Measurements from ENCODE around the gene TAB2. TPM values are rescaled to one million over a fixed set of nuclear protein-coding genes. Genes with fewer than 3 reads are reported as not detected.

The TAB2 gene
- total and polyA plus RNA-seq, 2 experiments from 2014 or later = 19.8 to 59.2 TPM

GRCh38 chr6:149337320-149337719 lies 19.8 kb downstream of the TAB2 start:
- no peaks in the 10 kb centered on the region; the same call in 2 of the 3 replicates for H3K9me3 Mint-ChIP-seq
- Histone ChIP-seq H3K79me2 (replicated peaks; ENCODE audit: insufficient read depth) (peaks cover 100% of the 10 kb centered on the region), H3K27me3 (ENCODE audit: insufficient read depth) (no peaks in the 10 kb centered on the region), H3K9me2 (ENCODE audit: insufficient read depth) (no peaks in the 10 kb centered on the region), H3F3A (replicated peaks; ENCODE audit: low read depth) (no peaks in the 10 kb centered on the region), H3K4me3 (no peak overlapping the region), H2AFZ (no peak overlapping the region), H4K20me1 (replicated peaks; ENCODE audit: insufficient read depth) (peaks cover 12% of the 10 kb centered on the region; the same call in 1 of the 2 replicates), H3K36me3 (ENCODE audit: insufficient read depth) (no peaks in the 10 kb centered on the region), H3K4me1 (ENCODE audit: insufficient read depth) (peaks cover 45% of the 10 kb centered on the region), H3K4me2 (peak overlapping the region; percentile 17; the same call in 1 of the 2 replicates), H3K27ac (ENCODE audit: low read depth) (no peak overlapping the region)
- DNase-seq (ENCODE audit: low spot score) (no peak), ATAC-seq (no peak)
- no peaks in the 10 kb centered on the region for H3K27me3 Mint-ChIP-seq (ENCODE audit: insufficient read depth, low read depth, poor library complexity)
- peaks cover 61% of the 10 kb centered on the region for H3K4me1 Mint-ChIP-seq
- peak overlapping the region; percentile 68; the same call in 1 of the 2 replicates for H3K27ac Mint-ChIP-seq
- peaks cover 5% of the 10 kb centered on the region; the same call in 2 of the 3 replicates for H3K36me3 Mint-ChIP-seq (ENCODE audit: low read depth)
- no peak overlapping the region for H3K4me3 Mint-ChIP-seq
- TF ChIP-seq ZNF462 (CRISPR knock-in tag; IDR thresholded peaks at IDR 0.05) = no peak
- no peak for TF ChIP-seq POLR2AphosphoS5 (IDR thresholded peaks at IDR 0.05; ENCODE audit: low read depth)
- TF ChIP-seq CTCF (conservative IDR thresholded peaks at IDR 0.05; ENCODE audit: low read depth in 2 of 2) = no peak
- TF ChIP-seq NANOG (IDR thresholded peaks at IDR 0.05; ENCODE audit: borderline replicate concordance) = no peak
- no peak for TF ChIP-seq EZH2 (IDR thresholded peaks at IDR 0.05; ENCODE audit: low read depth, unreplicated experiment)
- no peak for TF ChIP-seq CREB1 (CRISPR knock-in tag; IDR thresholded peaks at IDR 0.05; ENCODE audit: low read depth)
- no peak for TF ChIP-seq JUNB (IDR thresholded peaks at IDR 0.05; ENCODE audit: unreplicated experiment)
- TF ChIP-seq ZNF331 (CRISPR knock-in tag; IDR thresholded peaks at IDR 0.05; ENCODE audit: low read depth) = no peak
- no peak for TF ChIP-seq STAT1 (IDR thresholded peaks at IDR 0.05; ENCODE audit: unreplicated experiment)
- TF ChIP-seq REST (IDR thresholded peaks at IDR 0.05; ENCODE audit: unreplicated experiment) = no peak
- TF ChIP-seq ZNF114 (CRISPR knock-in tag; IDR thresholded peaks at IDR 0.05) = no peak
- TF ChIP-seq ETS1 (IDR thresholded peaks at IDR 0.05) = no peak
- no peak for TF ChIP-seq EZH2phosphoT487 (IDR thresholded peaks at IDR 0.05; ENCODE audit: unreplicated experiment)
